ENCODE data around the gene RRAD. TPM values are rescaled to one million over a fixed set of nuclear protein-coding genes. Genes with fewer than 3 reads are reported as not detected.

Gene RRAD
- total RNA-seq, 1 donor from 2014 or later: 12.1 TPM

- FAIRE-seq (no peak), DNase-seq (ENCODE audit: low read depth) (no peak)
- peaks cover 11% of the 10 kb centered on the region for H3K9me3 Mint-ChIP-seq (ENCODE audit: unreplicated experiment)
- H3K27ac Mint-ChIP-seq (ENCODE audit: unreplicated experiment): no peak overlapping the region
- H4K20me1 ChIP-seq (ENCODE audit: insufficient read depth, low read length): no peaks in the 10 kb centered on the region
- H3K9me3 ChIP-seq (ENCODE audit: insufficient read depth, low read depth, low read length): no peaks in the 10 kb centered on the region
- no peak overlapping the region for H3K4me3 Mint-ChIP-seq (ENCODE audit: unreplicated experiment)
- H3K4me1 ChIP-seq (ENCODE audit: insufficient read depth, low read length): no peaks in the 10 kb centered on the region
- no peak overlapping the region for H3K9ac ChIP-seq (ENCODE audit: low read length)
- H3K79me2 ChIP-seq (ENCODE audit: insufficient read depth, low read length): no peaks in the 10 kb centered on the region
- no peaks in the 10 kb centered on the region for H3K36me3 ChIP-seq (ENCODE audit: insufficient read depth, low read length)
- no peak overlapping the region for H3K4me3 ChIP-seq (ENCODE audit: insufficient read depth, low read depth, low read length)
- peaks cover 3% of the 10 kb centered on the region for H3K4me1 Mint-ChIP-seq (ENCODE audit: low read depth, unreplicated experiment)
- H3K27me3 Mint-ChIP-seq (ENCODE audit: low read depth, unreplicated experiment): peaks cover 63% of the 10 kb centered on the region
- H3K36me3 Mint-ChIP-seq (ENCODE audit: low read depth, unreplicated experiment): peaks cover 4% of the 10 kb centered on the region
- H3K27ac ChIP-seq (ENCODE audit: low read depth, low read length): no peak overlapping the region
- no peak overlapping the region for H3K4me2 ChIP-seq (ENCODE audit: low read length)
- H3K27me3 ChIP-seq (ENCODE audit: insufficient read depth, low read length): peaks cover 11% of the 10 kb centered on the region
- H2AFZ ChIP-seq (ENCODE audit: low read depth, low read length): no peak overlapping the region
- no peak for TF ChIP-seq EZH2 (IDR thresholded peaks at IDR 0.05; ENCODE audit: insufficient read depth, low read length)
- TF ChIP-seq CTCF (IDR thresholded peaks at IDR 0.05; ENCODE audit: insufficient read depth, low read depth, low read length): no peak
Observed at GRCh38 chr16:66911112-66911511, 14.2 kb downstream of the RRAD start.

GRCh38 chr16:66910175-66910940 lies 15.0 kb downstream of the RRAD start:
- peaks cover 58% of the 10 kb centered on the region for H3K27me3 Mint-ChIP-seq (ENCODE audit: low read depth, unreplicated experiment)
- Histone ChIP-seq H4K20me1 (ENCODE audit: insufficient read depth, low read length) (no peaks in the 10 kb centered on the region), H3K9me3 (ENCODE audit: insufficient read depth, low read depth, low read length) (no peaks in the 10 kb centered on the region), H3K9ac (ENCODE audit: low read length) (no peak overlapping the region), H3K27ac (ENCODE audit: low read depth, low read length) (no peak overlapping the region), H3K4me3 (ENCODE audit: insufficient read depth, low read depth, low read length) (no peak overlapping the region), H3K4me2 (ENCODE audit: low read length) (no peak overlapping the region), H2AFZ (ENCODE audit: low read depth, low read length) (no peak overlapping the region), H3K27me3 (ENCODE audit: insufficient read depth, low read length) (peaks cover 11% of the 10 kb centered on the region), H3K36me3 (ENCODE audit: insufficient read depth, low read length) (no peaks in the 10 kb centered on the region), H3K4me1 (ENCODE audit: insufficient read depth, low read length) (no peaks in the 10 kb centered on the region), H3K79me2 (ENCODE audit: insufficient read depth, low read length) (no peaks in the 10 kb centered on the region)
- H3K4me1 Mint-ChIP-seq (ENCODE audit: low read depth, unreplicated experiment): peaks cover 5% of the 10 kb centered on the region
- peaks cover 11% of the 10 kb centered on the region for H3K9me3 Mint-ChIP-seq (ENCODE audit: unreplicated experiment)
- DNase-seq (ENCODE audit: low read depth): no peak
- FAIRE-seq: no peak
- TF ChIP-seq EZH2 (IDR thresholded peaks at IDR 0.05; ENCODE audit: insufficient read depth, low read length): no peak
- no peak for TF ChIP-seq CTCF (IDR thresholded peaks at IDR 0.05; ENCODE audit: insufficient read depth, low read depth, low read length)
- H3K4me3 Mint-ChIP-seq (ENCODE audit: unreplicated experiment): no peak overlapping the region
- H3K27ac Mint-ChIP-seq (ENCODE audit: unreplicated experiment): no peak overlapping the region
- H3K36me3 Mint-ChIP-seq (ENCODE audit: low read depth, unreplicated experiment): peaks cover 4% of the 10 kb centered on the region

All from astrocyte (in vitro differentiated cells and primary cell).